HG03571 (cell line): ENCODE data around the gene SPTY2D1.
"Not testable (repeated sequence)": the region's sequence is repeated elsewhere in the genome, so short reads cannot be mapped to it uniquely, and the experiment has no call there.

ENCODE experiments used
- ATAC-seq: cut with Tn5 transposase; IDR thresholded peaks from one replicate; pipeline ENCODE4 v1.9.1; 2021; ENCODE audit not compliant: unreplicated experiment

SPTY2D1 gene

DNA sequence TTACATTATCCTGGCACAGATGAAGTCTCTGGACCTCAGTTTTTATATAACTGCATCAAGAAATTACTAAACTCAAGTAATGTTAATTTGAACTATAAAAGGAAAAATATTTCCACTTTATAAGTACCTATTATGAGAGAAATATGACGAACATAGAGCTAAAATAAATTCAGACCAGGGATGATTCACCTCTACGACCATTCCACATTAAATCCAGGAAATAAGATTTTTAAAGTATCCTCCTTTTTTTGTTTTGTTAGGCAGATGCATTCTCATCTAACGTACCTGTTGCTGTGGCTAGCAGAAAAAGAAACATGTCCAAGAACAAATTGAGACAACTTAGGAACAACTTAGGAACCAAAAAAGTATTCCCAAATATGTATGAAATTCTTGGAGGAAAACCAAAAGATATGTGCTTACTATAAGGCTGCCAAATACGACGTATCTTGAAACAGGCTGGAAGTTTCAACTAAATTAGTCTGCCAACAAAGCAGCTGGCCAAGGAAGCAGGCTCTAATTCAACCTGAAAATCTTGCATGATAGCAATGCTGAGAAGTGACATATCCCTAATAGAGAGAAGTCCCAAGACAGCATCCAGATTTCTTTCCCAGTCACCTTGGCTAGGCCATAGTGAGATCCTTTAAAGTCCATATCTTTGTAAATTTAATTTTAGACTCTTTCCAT, 15.7 kb downstream of the SPTY2D1 start:
- no peak for ATAC-seq

DNA sequence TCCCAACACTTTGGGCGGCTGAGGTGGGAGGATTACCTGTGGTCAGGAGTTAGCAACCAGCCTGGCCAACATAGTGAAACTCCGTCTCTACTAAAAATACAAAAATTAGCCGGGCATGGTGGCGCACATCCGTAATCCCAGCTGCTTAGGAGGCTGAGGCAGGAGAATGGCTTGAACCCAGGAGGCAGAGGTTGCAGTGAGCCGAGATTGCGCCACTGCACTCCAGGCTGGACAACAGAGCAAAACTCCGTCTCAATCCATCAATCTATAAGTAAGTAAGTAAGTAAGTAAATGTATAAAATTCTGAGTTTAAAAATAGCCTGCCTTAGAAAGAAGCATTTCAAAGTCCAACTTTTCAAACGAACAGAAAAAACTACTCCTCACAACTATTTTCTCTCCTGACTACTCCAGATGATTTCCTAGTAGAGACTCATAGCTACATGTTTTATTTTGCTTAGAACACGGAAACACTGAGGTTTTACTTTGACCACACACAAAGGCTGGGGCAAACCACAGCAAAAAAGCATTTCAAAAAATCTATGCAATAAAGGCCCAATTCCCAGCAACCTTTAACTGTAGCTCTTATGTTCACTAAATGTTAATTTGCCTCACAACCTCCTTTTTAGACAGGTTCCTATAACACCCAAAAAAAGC, 16.3 kb downstream of the SPTY2D1 start:
- ATAC-seq: no peak

DNA sequence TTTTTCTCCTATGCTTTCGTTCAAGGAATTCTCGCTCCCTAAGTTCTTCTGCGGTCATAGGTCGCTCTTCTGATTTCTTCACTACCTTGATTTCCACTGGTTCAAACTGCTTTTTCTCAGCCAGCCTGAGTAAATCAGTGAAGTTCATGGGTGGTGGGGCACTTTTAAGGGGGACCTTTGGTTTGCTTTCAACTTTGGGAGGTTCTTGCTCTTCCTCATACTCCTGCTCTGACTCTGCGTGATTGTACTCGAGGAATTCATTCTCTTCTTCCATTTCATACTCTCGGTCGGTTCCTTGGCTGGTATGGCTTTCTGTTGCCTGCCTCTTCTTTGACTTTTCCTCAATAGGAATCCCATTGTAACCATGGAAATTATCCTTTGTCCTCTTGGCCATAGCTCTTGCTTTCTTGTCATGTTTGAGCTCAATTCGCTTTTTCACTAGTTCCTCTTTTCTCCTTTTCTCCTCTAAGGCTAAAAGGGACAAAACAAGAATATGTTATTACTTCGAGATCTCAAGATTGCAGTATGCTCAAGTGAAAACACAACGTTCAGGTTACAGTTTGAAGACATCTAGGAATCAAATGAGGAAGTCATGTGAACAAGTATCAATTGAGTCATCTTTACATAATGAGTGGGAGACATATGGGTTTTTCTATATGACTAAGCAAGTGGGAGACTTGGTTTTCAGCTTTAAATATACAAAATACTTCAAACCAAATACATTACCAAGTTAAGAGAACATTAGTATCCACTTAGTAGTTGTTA, 18.3 kb downstream of the SPTY2D1 start:
- peak; percentile 87 for ATAC-seq

DNA sequence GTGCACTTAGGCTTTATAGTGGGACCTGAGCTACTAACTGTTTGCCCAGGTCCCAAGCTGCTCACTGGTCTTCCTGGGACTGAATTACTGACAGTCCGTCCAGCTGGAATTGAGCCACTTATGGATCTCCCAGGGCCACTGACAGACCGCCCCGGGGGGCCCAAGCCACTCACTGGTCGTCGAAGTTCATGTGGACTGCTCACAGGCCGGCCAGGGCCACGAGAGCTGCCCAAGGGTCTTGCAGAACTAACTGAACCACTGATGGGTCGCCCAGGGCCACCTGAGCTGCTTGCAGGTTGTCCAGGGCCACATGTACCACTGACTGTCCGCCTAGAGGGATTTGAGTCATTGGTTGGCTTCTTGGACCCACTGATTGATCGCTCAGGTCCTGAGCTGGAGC, 19.5 kb downstream of the SPTY2D1 start:
- no peak for ATAC-seq

DNA sequence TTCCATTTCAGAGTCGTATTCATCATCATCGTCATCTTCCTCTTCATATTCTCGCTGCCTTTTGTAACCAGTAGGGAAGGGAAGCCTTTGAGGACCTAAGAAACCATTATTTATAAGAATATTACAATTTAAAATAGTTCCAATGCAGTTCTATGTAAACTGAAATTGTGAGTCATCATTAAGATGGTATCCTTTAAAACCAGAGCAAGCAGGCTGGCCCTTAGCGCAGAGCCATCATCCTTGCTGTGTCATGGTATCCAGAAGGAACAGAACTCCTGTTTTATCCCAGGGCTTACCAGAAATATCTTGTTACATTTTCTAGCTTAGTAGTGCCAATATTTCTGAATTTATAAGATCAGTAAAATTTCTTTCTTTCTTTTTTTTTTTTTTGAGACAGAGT, 21.7 kb downstream of the SPTY2D1 start:
- ATAC-seq: no peak

DNA sequence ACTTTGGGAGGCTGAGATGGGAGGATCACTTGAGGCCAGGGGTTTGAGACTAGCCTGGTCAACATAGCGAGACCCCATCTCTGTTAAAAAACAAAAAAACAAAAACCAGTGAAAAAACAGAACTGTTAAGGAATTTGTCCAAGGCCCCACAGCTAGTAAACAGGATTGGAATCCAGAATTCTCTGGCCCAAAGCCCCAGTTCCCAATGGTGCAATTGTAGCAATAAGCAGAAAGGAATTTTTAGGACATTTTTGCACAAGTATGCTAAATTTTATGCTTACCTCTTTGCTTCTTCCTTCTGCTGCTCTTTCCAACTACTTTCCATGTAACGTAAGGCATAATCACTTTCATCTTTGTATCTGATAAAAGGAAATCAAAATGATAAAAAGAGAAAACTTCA, 22.9 kb downstream of the SPTY2D1 start:
- no peak for ATAC-seq

DNA sequence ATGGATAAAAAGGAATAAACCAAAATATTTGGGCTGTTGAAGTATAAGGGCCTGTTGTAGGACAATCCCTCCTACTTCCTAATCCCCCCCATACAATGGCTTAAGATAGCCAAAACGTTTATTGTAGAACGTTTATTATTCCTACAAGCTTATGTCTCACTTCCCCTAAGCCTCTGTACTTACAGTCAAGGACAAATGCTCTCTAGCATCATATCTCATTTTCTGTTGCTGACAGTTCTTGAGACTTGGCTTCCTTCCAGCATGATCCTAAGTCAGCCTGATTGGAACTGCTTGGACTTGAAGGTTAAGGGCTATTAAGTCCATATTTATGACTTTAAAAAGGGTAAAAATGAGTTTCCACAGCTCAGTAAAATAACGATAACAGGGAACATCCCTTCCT, 25.8 kb downstream of the SPTY2D1 start:
- ATAC-seq: no peak

DNA sequence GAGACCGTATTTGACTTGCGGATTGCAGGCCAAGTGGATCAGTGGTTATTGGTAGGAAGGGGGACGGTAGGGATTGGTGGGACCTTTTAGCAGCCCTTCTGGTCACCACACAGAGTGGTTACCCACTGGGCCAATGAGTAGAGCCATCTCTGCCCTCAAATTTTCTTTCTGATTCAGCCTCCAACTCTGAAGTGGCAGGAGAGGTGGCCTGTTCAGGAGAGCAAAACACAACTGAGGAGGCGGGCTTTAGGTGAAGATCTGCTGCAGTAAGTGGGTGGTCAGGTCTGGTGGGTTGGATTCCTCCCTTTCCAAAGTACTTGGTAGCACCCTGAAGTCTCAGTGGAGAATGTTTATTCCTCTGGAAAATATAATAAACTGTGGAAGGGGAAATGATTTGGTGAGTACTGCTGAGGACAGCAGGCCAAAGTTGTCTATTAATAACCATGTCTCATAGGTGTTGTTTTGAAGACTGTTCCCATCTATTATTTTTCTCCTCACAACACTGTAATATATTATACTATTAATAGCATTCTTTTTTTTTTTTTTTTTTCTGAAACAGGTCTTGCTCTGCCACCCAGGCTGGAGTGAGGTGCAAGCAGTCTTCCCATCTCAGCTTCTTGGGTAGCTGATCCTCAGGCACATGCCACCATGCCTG, 33.1 kb downstream of the SPTY2D1 start:
- ATAC-seq: no peak

DNA sequence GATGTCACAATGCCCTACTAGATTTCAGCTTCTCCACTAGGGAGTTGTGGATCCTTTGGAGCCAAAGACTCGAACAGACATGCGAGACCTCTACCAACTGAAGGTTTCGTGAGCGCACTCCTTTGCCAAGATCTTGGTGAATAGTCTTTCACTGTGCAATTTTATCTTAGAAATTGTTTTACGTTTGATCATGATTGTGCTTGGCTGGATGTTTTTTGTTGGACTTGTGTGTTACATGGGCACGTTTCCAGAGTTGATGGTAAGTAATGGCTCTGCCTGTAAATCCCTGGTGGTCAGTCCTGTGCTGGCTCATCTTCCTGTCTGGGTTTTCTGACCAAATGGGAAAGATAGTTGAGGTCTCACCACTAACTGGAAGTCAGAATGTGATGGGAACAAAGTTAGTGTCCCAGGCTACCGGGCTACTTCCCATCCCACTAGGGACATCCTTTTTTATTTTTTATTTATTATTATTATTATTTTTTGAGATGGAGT, 34.4 kb downstream of the SPTY2D1 start, which contains the start of gene MISFA:
TSS of gene MISFA (plus strand) at position 51 of the 492 bp plus-strand sequence. CDS start at position 191, 140 bp downstream.
- no peak for ATAC-seq

DNA sequence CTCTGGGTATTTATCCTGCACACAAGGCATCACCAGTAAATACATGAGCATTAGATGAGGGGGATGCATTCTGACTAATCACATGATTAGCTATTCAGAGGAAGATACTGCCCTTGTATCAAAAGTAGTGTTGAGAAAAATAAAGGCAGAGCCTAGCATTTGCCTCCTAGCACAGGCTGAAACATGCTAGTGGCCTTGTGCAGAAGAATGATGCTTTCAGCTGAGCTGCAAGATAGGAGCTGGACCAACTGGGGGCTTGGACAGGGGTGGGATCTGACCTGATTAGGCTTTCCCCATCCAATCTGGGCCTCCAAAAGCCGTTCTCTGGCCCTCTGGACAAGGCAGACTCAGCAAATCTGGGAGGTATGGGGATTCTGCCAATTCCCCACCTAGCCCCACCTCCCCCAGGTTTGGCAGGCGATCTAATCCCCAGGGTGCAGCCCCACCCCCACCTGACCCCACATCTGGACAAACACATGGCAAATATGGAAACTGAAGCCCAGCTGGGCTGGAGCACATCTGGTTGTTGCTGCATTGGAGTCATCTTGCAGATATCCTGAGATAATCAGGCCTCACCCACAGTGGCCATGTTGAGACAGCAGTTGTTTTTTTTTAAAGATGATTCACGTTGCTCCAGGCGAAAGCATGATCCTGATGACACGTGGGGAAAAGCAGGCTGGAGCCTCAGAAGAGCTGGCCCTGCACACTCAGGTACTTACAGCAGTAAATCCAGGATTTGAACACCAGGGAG, 39.0 kb downstream of the SPTY2D1 start:
- no peak for ATAC-seq

DNA sequence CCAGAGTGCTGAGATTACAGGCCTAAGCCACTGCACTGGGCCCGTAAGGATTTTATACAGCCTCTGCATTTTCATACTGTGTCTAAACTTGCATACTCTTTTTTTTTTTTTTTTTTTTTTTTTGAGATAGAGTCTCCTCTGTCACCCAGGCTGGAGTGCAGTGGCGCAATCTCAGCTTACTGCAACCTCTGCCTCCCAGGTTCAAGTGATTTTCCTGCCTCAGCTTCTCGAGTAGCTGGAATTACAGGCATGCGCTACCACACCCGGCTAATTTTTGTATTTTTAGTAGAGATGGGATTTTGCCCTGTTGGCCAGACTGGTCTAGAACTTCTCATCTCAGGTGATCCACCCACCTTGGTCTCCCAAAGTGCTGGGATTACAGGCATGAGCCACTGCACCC, 40.1 kb downstream of the SPTY2D1 start:
- not testable (repeated sequence) for ATAC-seq

DNA sequence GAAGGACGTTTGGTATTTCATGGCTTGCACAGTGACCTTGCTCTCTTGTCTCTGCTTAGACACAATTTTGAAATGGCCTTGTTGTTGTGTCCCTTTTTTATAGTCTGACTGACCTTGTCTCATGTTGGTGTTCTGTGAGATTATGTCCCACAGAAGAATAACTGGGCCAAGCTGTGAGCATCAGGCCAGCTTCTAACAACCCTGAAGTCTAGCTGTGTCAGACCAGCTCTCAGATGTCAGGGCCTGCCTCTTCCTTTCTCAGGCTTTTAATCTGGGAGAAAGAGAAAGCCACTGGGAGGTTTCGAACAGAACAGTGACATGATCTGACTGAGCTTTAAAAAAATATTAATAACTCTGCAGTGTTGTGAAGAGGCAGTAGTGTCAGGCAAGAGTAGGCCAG, 43.6 kb downstream of the SPTY2D1 start:
- ATAC-seq: no peak

DNA sequence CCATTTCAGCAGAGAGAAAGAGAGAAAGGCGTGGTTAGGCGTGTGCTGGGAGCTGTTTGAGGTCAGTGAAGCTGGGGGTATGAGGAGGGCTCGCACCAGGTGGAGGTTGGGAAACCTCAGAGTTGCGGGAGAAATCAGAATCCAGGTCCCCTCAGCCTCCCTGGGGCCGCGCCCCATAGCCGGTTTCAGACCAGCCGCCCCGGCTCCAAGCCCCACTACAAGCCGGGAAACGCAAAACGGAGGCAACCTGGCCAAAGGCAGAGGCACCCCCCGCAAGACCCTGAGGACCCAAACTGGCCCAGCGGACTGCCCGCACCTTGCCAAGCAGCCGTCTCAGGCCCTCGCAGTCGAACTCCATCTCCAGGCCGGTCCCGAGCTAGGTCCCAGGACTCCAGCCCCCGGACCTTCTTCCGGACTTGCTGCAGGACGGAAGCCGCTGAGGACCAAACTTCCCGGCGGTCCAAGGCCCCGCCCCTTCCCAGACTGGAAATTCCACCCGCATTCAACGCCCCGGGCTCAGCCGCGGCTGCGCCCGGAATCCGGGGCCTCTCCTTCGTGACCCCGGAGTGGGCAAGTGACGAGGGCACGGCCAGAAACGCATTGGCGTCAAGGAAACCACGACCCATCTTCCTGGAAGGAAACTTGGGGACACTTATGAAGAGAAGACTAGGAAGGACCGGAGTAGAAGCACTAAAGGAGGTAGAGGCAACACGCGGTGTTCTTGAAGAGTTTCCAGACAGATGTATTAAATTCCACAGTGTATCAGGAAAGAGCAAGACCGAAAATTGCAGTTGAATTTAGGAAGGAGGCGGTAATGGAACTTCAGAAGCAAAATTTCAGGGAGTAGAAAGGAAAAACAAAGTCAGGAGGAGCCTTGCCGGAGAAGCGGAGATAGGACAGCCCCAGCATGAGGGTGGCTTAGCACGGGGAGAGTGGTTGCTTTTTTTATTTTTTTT, 45.6 kb downstream of the SPTY2D1 start, which contains the start of gene UEVLD:
TSS of gene UEVLD (minus strand) at position 438 of the 956 bp plus-strand sequence. CDS start at position 358, 80 bp downstream.
- ATAC-seq: peak; percentile 57

DNA sequence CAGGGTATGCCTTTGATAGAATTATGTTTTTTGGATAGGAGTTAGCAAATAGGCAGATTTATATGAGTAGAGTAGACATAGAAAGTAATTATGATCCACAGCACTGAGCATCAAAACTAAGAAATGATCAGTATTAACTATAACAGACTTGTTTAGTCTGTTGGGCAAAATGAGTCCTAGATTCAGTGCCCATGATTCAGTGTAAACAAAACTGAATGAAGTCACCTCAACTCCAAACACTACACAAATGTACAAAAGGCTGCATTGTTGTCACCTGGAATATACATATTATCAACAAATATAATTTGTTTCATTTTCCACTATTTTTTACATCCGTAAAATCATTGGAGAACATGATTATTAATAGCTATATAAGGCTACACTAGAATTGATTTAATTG, 52.3 kb downstream of the SPTY2D1 start:
- ATAC-seq: no peak

DNA sequence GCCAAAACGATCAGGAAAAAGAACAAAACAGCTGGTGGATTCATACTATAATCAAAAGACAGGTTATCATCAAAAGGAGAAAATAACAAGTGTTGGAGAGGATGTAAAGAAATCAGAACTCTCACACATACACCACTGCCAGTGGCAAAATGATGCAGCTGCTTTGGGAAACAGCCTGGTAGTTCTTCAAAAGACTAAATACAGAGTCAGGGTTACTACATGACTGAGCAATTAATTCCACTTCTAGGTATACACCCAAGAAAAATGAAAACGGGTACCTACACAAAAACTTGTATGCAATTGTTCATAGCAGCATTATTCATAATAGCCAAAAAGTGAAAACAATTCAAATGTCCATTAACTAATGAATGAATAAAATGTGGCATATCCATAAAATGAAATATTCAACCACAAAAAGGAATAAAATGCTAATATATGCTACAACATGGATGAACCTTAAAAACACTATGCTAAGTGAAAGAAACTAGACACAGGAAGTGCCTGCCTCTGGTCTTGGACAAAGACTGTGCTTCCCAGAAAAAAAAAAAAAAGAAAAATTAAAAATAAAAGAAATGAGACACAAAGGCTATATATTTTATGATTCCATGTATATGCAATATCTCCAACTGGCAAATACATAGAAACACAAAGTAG, 53.9 kb downstream of the SPTY2D1 start:
- ATAC-seq: no peak

DNA sequence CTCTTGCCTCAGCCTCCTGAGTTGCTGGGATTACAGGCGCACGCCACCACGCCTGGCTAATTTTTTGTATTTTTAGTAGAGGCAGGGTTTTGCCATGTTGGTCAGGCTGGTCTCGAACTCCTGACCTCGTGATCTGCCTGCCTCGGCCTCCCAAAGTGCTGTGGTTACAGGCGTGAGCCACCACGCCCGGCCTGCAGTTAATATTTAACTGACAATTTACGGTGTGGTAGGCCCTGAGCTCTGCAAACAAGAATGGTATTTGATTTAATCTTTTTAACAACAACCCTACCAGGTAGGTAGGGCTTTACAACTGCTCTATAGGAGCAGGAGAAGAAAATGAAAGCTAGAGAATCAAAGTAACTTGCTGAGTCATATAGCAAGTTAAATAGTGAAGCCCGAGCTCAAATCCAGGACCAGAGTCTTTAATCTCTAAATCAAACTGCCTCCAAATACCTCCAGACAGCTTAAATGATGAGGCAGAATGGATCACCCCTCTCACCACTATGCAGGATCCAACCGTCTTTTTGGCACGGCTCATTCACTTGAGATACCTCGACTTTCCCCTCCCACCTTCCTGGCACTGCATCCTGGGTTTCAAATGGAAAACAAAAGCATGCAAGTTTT, 55.1 kb downstream of the SPTY2D1 start:
- peak; percentile 48 for ATAC-seq

DNA sequence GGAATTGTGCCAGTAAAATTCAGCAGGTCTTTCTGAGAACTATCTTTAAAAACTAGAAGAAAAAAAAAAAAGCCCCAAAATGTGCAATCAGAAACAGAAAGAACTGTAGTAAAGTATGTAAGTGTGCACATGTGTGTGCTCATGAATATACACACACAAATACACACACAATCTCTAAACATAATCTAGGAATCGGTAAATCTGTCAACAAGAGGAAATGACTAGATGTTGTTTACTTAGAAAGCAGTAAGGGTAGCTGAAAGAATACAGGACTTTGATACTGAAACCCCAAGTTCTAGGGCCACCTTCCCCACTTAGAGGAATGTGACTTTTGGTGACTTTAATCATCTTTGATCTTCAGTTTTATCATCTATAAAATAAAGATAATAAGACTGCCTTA, 58.8 kb downstream of the SPTY2D1 start:
- ATAC-seq: no peak

DNA sequence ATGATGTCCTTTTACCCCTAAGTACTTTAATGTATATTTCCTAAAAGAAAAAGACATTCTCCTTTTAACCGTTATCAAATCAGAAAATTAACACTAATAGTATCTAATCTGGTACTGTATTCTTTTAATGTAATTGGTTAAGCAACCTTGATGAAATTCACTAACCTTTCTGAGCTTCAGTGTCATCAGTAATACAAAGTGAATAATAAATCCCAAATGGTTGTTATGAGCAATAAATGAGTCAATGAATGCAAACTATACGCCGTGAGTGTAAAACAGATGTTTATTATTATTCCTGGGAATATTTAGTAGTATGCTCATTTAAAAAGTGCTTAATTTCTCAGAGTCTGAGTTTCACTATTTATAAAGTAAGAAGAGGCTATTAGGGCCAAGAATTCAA, 67.1 kb downstream of the SPTY2D1 start:
- ATAC-seq: no peak
